Measurements from ENCODE around the gene MOGAT3. TPM values are rescaled to one million over a fixed set of nuclear protein-coding genes. Genes with fewer than 3 reads are reported as not detected.
A peak's percentile ranks its signal among the peaks of the same experiment; 100 is the strongest.
"Not testable (repeated sequence)": the region's sequence is repeated elsewhere in the genome, so short reads cannot be mapped to it uniquely, and the experiment has no call there.

MOGAT3 gene
- total RNA-seq, 2 experiments from 2014 or later, result not detected

DNA sequence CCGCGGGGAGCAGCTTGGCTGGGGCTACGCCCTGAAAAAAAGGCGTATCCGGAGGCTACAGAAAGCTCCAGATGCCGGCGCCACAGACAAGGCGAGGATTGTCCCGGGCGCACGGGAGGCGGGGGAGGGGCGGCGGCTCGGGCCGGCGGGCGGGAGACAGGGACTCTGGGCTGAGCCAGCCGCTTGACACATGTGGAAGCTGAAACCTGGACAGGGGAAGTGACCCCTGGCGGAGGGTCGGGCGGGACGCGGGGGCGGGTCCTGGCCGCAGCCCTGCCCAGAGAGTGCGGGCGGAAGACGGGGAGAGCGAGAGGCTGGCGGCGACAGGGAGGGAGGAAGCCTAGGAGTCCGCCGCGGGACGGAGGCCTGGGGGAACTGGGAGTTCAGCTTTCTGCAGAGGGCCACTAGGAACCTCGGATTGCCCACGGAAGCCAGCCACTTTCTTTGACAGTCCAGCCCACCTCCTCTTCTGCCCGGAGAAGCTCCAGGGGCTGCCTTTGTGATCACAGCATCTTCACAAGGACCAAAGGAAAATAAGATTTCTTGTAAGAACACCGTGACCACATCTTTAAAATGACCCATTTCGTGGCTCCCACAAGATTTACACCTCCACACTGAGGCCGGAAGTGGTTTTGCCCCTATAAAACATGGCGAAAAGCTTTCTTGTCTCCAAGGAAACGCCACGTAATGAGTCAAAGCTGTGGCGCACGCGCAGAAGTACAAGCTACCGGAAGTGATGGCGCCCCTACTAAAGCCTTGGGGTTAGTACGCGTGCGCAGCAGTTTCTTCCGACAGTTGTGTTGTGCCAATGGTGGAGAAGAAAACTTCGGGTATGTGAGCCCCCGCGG is 16.8 kb upstream of the MOGAT3 start, which contains the start of the genes PLOD3 and ZNHIT1:
Gene PLOD3 (minus strand): TSS at position 194 of the 848 bp plus-strand sequence. CDS start 307 bp downstream, outside the sequence.
Gene ZNHIT1 (plus strand): TSS at position 778 of the 848 bp plus-strand sequence. CDS start 31 bp downstream, at position 809.
- peak within 1 kb of the TSS; percentile 82 for H3K27ac Mint-ChIP-seq
- no peaks in the 10 kb centered on the region for H3K27me3 Mint-ChIP-seq
- H3K4me1 Mint-ChIP-seq, result peaks cover 33% of the 10 kb centered on the region

GRCh38 chr7:101216860-101217387 is 16.1 kb upstream of the MOGAT3 start:
- DNase-seq, result peak; percentile 18
- Mint-ChIP-seq H3K36me3 (peaks cover 9% of the 10 kb centered on the region), H3K27ac (peak overlapping the region; percentile 51), H3K9me3 (no peaks in the 10 kb centered on the region), H3K4me1 (peaks cover 30% of the 10 kb centered on the region), H3K27me3 (no peaks in the 10 kb centered on the region), H3K4me3 (peak overlapping the region; percentile 94)

More for the DNA sequence above, 16.8 kb upstream of the MOGAT3 start, which contains the start of the genes PLOD3 and ZNHIT1:
- Mint-ChIP-seq H3K9me3 (no peaks in the 10 kb centered on the region), H3K4me3 (peak within 1 kb of the TSS; percentile 94), H3K36me3 (peaks cover 14% of the 10 kb centered on the region)
- DNase-seq, result peak; percentile 91

- no peaks in the 10 kb centered on the region for H3K9me3 Mint-ChIP-seq
- H3K4me1 Mint-ChIP-seq, result peaks cover 27% of the 10 kb centered on the region
- no peak for DNase-seq
- peak overlapping the region; percentile 94 for H3K4me3 Mint-ChIP-seq
- H3K27me3 Mint-ChIP-seq, result no peaks in the 10 kb centered on the region
- peaks cover 7% of the 10 kb centered on the region for H3K36me3 Mint-ChIP-seq
- peak overlapping the region; percentile 51 for H3K27ac Mint-ChIP-seq
These were observed 15.4 kb upstream of the MOGAT3 start for GRCh38 chr7:101216001-101216859.

DNA sequence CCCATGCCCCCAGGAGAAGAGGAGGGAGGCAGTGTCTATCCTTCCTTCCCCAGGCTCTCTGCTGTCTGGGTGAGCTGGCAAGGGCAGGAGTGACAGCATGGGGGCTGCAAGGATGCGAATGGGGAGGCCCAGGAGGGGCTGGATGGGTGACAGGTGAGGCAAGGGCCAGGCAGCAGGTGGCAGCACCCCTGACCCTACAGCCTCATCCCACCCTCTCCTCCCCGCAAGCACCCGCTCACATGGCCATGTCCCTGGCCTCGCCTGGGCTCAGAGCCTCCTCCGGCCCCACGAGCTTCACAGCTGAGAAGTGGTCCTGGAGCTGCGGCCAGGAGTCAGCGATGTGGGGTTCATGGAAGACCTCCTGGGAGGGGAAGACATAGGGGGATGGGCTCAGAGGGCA is 11.2 kb upstream of the MOGAT3 start:
- H3K4me1 Mint-ChIP-seq, result peaks cover 9% of the 10 kb centered on the region
- no peaks in the 10 kb centered on the region for H3K27me3 Mint-ChIP-seq
- DNase-seq, result no peak
- no peak overlapping the region for H3K27ac Mint-ChIP-seq
- no peaks in the 10 kb centered on the region for H3K9me3 Mint-ChIP-seq
- H3K36me3 Mint-ChIP-seq, result peaks cover 7% of the 10 kb centered on the region
- H3K4me3 Mint-ChIP-seq, result no peak overlapping the region

DNA sequence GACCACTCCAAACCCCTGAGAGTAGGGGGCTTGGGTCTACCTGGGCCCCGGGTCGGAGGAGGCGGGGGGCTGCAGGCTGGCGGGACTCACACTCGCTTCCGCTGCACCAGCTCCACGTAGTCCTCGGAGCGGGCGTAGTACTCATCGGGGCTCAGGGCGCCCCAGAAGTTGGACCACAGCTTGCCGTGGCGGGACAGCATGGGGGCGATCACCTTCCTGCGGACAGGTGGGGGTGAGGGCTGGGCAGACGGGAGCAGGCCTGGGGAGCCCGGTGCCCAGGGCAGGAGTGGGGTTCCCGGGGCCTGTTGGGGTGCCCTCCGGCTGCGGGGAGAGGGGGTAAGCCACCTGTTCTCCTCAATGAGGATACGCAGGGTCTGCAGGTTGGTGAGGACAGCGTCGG is 10.7 kb upstream of the MOGAT3 start:
- Mint-ChIP-seq H3K4me1 (peaks cover 6% of the 10 kb centered on the region), H3K36me3 (peaks cover 4% of the 10 kb centered on the region), H3K27me3 (no peaks in the 10 kb centered on the region), H3K9me3 (no peaks in the 10 kb centered on the region), H3K27ac (no peak overlapping the region), H3K4me3 (no peak overlapping the region)
- DNase-seq, result no peak

DNA sequence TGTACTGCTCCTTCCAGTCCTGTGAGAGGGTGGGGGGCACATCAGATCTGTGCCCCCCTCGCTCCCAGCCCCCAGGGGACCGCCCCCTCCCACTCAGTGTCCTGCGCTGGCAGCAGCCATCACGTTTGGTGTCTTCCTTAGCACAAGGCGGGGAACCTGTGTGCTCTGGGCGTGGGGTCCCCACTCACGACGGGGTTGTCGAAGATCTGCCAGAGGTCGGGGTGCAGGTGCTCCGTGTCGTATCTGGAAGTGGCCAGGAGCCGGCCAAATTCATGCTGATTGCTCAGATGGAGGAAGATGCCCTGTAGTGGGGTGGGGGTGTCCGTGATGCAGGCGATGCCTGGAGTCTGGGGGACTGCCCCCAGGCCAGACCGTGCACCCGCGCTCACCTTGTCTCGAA is 9.3 kb upstream of the MOGAT3 start:
- H3K4me1 Mint-ChIP-seq, result no peaks in the 10 kb centered on the region
- H3K36me3 Mint-ChIP-seq, result peaks cover 4% of the 10 kb centered on the region
- no peaks in the 10 kb centered on the region for H3K9me3 Mint-ChIP-seq
- no peaks in the 10 kb centered on the region for H3K27me3 Mint-ChIP-seq
- no peak overlapping the region for H3K4me3 Mint-ChIP-seq
- DNase-seq, result no peak
- no peak overlapping the region for H3K27ac Mint-ChIP-seq

DNA sequence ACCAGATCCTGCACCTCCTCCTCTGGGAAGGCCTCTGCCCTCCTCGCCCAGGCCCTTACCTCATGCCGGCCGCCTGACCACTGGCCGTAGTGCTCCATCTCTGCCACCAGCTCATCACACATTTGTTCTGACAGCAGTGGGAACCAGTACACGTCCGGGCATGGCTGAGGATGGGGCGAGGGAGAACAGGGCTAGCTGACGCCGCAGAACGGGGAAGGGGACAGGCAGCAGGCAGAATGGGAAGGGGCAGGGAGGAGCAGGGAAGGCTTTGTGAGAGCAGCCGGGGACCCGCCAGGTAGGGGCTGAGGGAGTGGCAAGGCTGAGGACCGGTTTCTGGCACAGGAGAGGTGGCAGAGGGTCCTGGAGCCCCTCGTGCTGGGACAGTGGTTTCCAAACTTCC is 8.0 kb upstream of the MOGAT3 start:
- Mint-ChIP-seq H3K9me3 (no peaks in the 10 kb centered on the region), H3K36me3 (peaks cover 4% of the 10 kb centered on the region), H3K27me3 (peaks cover 6% of the 10 kb centered on the region), H3K4me3 (no peak overlapping the region), H3K27ac (no peak overlapping the region), H3K4me1 (no peaks in the 10 kb centered on the region)
- no peak for DNase-seq

DNA sequence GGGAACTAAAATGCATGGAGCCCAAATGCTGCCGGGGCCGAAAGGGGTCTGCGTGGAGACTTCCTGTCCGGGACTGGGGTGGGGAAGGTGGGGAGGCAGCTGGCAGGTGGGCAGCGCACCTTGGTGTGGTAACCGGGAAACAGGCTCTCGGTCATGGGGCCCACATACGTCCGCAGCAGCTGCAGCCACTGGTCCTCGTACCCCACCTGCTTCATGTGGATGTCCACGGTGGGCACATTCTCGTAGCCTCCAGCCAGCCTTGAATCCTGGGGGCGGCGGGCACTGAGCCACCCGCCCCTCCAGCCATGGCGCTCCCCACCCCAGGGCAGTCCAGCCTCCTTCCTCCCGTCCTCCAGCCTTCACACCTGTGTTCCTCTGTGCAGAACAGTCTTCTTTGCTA is 6.6 kb upstream of the MOGAT3 start:
- H3K27me3 Mint-ChIP-seq, result peaks cover 15% of the 10 kb centered on the region
- DNase-seq, result no peak

GRCh38 chr7:101206665-101207042 is 5.8 kb upstream of the MOGAT3 start:
- no peak overlapping the region for H3K4me3 Mint-ChIP-seq
- peaks cover 4% of the 10 kb centered on the region for H3K36me3 Mint-ChIP-seq
- H3K4me1 Mint-ChIP-seq, result no peaks in the 10 kb centered on the region
- no peak overlapping the region for H3K27ac Mint-ChIP-seq
- no peaks in the 10 kb centered on the region for H3K9me3 Mint-ChIP-seq
- H3K27me3 Mint-ChIP-seq, result peaks cover 22% of the 10 kb centered on the region
- DNase-seq, result no peak

More for the DNA sequence above, 6.6 kb upstream of the MOGAT3 start:
- Mint-ChIP-seq H3K27ac (no peak overlapping the region), H3K4me1 (no peaks in the 10 kb centered on the region), H3K9me3 (no peaks in the 10 kb centered on the region), H3K36me3 (peaks cover 4% of the 10 kb centered on the region), H3K4me3 (no peak overlapping the region)

- no peak overlapping the region for H3K27ac Mint-ChIP-seq
- no peaks in the 10 kb centered on the region for H3K9me3 Mint-ChIP-seq
- DNase-seq, result no peak
- peaks cover 4% of the 10 kb centered on the region for H3K36me3 Mint-ChIP-seq
- peaks cover 27% of the 10 kb centered on the region for H3K27me3 Mint-ChIP-seq
- no peak overlapping the region for H3K4me3 Mint-ChIP-seq
- peaks cover under 1% of the 10 kb centered on the region for H3K4me1 Mint-ChIP-seq
These were observed 5.2 kb upstream of the MOGAT3 start for GRCh38 chr7:101205901-101206664.

GRCh38 chr7:101203740-101204738 is 3.2 kb upstream of the MOGAT3 start:
- H3K4me1 Mint-ChIP-seq, DNase-seq, H3K4me3 Mint-ChIP-seq, H3K9me3 Mint-ChIP-seq, H3K27ac Mint-ChIP-seq, H3K36me3 Mint-ChIP-seq: not testable (repeated sequence)
- peaks cover 43% of the 10 kb centered on the region for H3K27me3 Mint-ChIP-seq

GRCh38 chr7:101202603-101202918 is 1.7 kb upstream of the MOGAT3 start:
- Mint-ChIP-seq H3K36me3 (peaks cover 4% of the 10 kb centered on the region), H3K27me3 (peaks cover 43% of the 10 kb centered on the region), H3K9me3 (no peaks in the 10 kb centered on the region), H3K4me1 (peaks cover 7% of the 10 kb centered on the region), H3K4me3 (no peak overlapping the region), H3K27ac (no peak overlapping the region)
- no peak for DNase-seq

DNA sequence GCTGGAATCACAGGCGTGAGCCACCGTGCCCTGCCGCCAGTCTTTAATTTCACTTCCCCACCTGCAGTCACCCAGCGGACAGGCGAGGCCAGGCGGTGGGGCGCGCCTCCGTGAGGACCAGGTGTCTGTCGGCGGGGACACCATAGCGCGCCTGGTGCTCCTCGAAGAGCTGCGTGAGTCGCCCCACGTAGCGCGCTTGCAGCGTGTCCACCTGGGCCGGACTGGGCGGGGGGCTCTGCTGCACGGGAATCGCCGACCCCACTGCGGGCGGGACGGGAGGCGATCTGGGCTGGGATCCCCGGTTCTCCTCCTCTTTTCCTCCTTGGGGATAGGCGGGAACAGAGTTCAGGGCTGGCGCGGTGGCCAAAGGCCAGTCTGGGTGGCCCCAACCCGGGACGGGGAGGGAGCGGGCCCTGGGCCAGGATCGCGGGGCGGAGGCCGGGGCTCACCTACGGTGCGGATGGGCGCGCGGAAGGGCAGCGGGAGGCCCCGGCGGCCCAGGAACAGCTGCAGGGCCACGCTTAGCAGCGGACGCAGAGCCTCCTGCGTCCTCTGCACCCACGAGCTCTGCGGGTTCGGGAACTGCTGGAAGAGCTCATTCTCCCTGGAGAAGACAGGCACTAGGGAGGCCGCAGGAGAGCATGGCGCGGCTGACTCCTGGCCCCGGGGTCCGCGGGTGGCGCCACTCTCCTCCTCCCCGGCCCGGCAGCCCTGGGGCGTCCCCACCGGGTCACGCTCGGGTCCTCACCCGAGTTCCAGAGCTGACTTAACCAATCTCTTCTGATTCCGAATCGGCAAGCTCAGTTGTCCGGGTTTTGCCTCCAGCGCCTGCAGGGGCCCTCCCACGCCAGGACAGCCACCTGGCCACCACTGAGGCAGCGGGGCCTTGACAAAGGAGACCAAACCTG is 1.1 kb upstream of the MOGAT3 start:
- no peaks in the 10 kb centered on the region for H3K9me3 Mint-ChIP-seq
- H3K36me3 Mint-ChIP-seq, result peaks cover 4% of the 10 kb centered on the region
- H3K4me3 Mint-ChIP-seq, result no peak overlapping the region
- no peak for DNase-seq
- peaks cover 7% of the 10 kb centered on the region for H3K4me1 Mint-ChIP-seq
- no peak overlapping the region for H3K27ac Mint-ChIP-seq
- peaks cover 43% of the 10 kb centered on the region for H3K27me3 Mint-ChIP-seq

Measured in activated naive CD8-positive, alpha-beta T cell treated with anti-CD3 and anti-CD28 coated beads for 36 hours (primary cell).